ENCODE results near the gene GRID2.

DNA sequence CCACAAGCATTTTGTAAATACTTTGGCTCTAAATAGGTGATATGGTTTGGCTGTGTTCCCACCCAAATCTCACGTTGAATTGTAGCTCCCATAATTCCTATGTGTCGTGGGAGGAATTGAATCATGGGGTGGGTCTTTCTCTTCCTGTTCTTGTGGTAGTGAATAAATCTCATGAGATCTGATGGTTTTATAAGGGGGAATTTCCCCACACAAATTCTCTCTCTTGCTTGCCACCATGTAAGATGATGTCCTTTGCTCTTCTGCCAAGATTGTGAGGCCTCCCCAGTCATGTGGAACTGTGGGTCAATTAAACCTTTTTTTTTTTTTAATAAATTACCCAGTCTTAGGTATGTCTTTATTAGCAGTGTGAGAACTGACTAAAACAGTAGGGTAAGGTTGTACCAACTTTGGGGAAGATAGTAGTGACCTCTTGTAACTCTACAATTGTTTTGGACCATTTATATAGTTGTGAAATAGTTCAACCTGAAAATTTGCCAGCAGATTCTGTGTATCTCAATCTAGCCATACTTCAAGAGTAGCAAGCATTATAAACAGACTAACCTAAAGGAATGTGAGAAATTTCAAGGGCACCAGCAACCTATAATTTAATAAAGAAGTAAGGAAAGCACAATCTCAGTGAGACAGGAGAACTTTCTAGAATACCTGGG is 727.8 kb downstream of the GRID2 start:
- TF ChIP-seq, protein P1, sequence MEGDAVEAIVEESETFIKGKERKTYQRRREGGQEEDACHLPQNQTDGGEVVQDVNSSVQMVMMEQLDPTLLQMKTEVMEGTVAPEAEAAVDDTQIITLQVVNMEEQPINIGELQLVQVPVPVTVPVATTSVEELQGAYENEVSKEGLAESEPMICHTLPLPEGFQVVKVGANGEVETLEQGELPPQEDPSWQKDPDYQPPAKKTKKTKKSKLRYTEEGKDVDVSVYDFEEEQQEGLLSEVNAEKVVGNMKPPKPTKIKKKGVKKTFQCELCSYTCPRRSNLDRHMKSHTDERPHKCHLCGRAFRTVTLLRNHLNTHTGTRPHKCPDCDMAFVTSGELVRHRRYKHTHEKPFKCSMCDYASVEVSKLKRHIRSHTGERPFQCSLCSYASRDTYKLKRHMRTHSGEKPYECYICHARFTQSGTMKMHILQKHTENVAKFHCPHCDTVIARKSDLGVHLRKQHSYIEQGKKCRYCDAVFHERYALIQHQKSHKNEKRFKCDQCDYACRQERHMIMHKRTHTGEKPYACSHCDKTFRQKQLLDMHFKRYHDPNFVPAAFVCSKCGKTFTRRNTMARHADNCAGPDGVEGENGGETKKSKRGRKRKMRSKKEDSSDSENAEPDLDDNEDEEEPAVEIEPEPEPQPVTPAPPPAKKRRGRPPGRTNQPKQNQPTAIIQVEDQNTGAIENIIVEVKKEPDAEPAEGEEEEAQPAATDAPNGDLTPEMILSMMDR (IDR thresholded peaks at IDR 0.05; ENCODE audit: low read length) = no peak
- no peak for TF ChIP-seq EZH2 (optimal IDR thresholded peaks at IDR 0.05; ENCODE audit: low read depth, low read length)

Data from MM.1S (cell line).